IMR-90 (cell line): ENCODE data around the gene TRPM4. TPM values are rescaled to one million over a fixed set of nuclear protein-coding genes. Genes with fewer than 3 reads are reported as not detected.

ENCODE experiments used
- ATAC-seq: fragments of 200-7000 bp; cut with Tn5 transposase; 2 replicates; pipeline ENCODE4 v1.9.1; 2020; ENCODE audit warnings: low read depth, mild to moderate bottlenecking, moderate library complexity
- BruUV-seq: library from RNA; stranded (reverse); fragments of 400-500 nt; replicated peaks from 2 replicates; lab custom pipeline; 2021; lab: Mats Ljungman, UMichigan
- CTCF ChIA-PET: fragments of 300-600 bp; formaldehyde crosslinking; extraction: SDS; loops from one replicate; lab custom pipeline; 2021; ENCODE audit warnings: antibody characterized with exemption; lab: Yijun Ruan, JAX
- POLR2A ChIA-PET: fragments of 300-600 bp; sonication (Branson Sonifier 250); formaldehyde crosslinking; loops from one replicate; lab custom pipeline; 2022; ENCODE audit warnings: antibody characterized with exemption; ENCODE audit not compliant: unreplicated experiment; lab: Charles Lee
- DNase-seq: peaks from one replicate; pipeline ENCODE4 v3.0.0; 2013
- H2AFZ ChIP-seq: replicated peaks from 2 replicates; pipeline ENCODE3; 2013; ENCODE audit warnings: low read length, mild to moderate bottlenecking; ENCODE audit not compliant: poor library complexity
- H2AK5ac ChIP-seq: 2 replicates; pipeline ENCODE4 v1.6.1; 2013; ENCODE audit warnings: low read depth, low read length, inconsistent platforms
- H2AK9ac ChIP-seq: replicated peaks from 2 replicates; pipeline ENCODE3; 2013; ENCODE audit warnings: mild to moderate bottlenecking, low read depth, low read length, moderate library complexity; ENCODE audit not compliant: poor library complexity
- H2BK120ac ChIP-seq: 2 replicates; pipeline ENCODE4 v1.6.1; 2013; ENCODE audit warnings: low read depth, low read length, inconsistent platforms
- H2BK15ac ChIP-seq: 3 replicates; pipeline ENCODE4 v1.6.1; 2013; ENCODE audit warnings: low read depth, low read length, inconsistent platforms
- H2BK20ac ChIP-seq: 2 replicates; pipeline ENCODE4 v1.6.1; 2013; ENCODE audit warnings: low read depth, mild to moderate bottlenecking, inconsistent platforms, low read length, moderate library complexity
- H2BK5ac ChIP-seq: 2 replicates; pipeline ENCODE4 v1.6.1; 2013; ENCODE audit warnings: mild to moderate bottlenecking, low read depth, low read length, inconsistent platforms; ENCODE audit not compliant: poor library complexity, severe bottlenecking
- H3K14ac ChIP-seq: replicated peaks from 2 replicates; pipeline ENCODE4 v1.6.1; 2013; ENCODE audit warnings: low read depth, low read length, inconsistent platforms
- H3K18ac ChIP-seq: 2 replicates; pipeline ENCODE4 v1.6.1; 2013; ENCODE audit warnings: low read depth, low read length, control low read depth
- H3K23ac ChIP-seq: 2 replicates; pipeline ENCODE4 v1.6.1; 2013; ENCODE audit warnings: low read depth, low read length, inconsistent platforms
- H3K27ac ChIP-seq: 2 replicates; pipeline ENCODE4 v1.5.1; 2013; ENCODE audit warnings: mild to moderate bottlenecking, control low read depth, low read length; ENCODE audit not compliant: insufficient read depth
- H3K27me3 ChIP-seq: 2 replicates; pipeline ENCODE4 v1.6.1; 2013; ENCODE audit warnings: low read length; ENCODE audit not compliant: control insufficient read depth, insufficient read depth
- H3K36me3 ChIP-seq: 2 replicates; pipeline ENCODE4 v1.6.1; 2013; ENCODE audit warnings: low read length, mixed read lengths; ENCODE audit not compliant: control insufficient read depth, insufficient read depth
- H3K4ac ChIP-seq: 2 replicates; pipeline ENCODE4 v1.6.1; 2013; ENCODE audit warnings: low read depth, low read length, inconsistent platforms
- H3K4me1 ChIP-seq: 2 replicates; pipeline ENCODE4 v1.6.1; 2013; ENCODE audit warnings: low read length, mixed read lengths; ENCODE audit not compliant: control insufficient read depth, insufficient read depth
- H3K4me2 ChIP-seq: 2 replicates; pipeline ENCODE4 v1.6.1; 2013; ENCODE audit warnings: low read depth, mild to moderate bottlenecking, control low read depth, low read length, moderate library complexity
- H3K4me3 ChIP-seq: 2 replicates; pipeline ENCODE4 v1.5.1; 2013; ENCODE audit warnings: low read depth, mild to moderate bottlenecking, control low read depth, low read length, moderate library complexity; ENCODE audit not compliant: insufficient read depth
- H3K56ac ChIP-seq: 2 replicates; pipeline ENCODE4 v1.6.1; 2013; ENCODE audit warnings: low read length, inconsistent platforms; ENCODE audit not compliant: insufficient read depth; ENCODE audit errors: extremely low read depth
- H3K79me1 ChIP-seq, 2 experiments: 2 replicates each; pipeline ENCODE4 v1.6.1; 2013; ENCODE audit warnings: low read length in 2 of 2, inconsistent platforms in 1 of 2, low read depth in 1 of 2
- H3K9ac ChIP-seq: 2 replicates; pipeline ENCODE4 v1.6.1; 2013; ENCODE audit warnings: low read depth, low read length, control low read depth
- H3K9me1 ChIP-seq: 2 replicates; pipeline ENCODE4 v1.6.1; 2013; ENCODE audit warnings: low read length, inconsistent platforms; ENCODE audit not compliant: insufficient read depth
- H3K9me3 ChIP-seq: 2 replicates; pipeline ENCODE4 v1.6.1; 2013; ENCODE audit warnings: low read length; ENCODE audit not compliant: control insufficient read depth, insufficient read depth
- H4K20me1 ChIP-seq: 2 replicates; pipeline ENCODE4 v1.6.1; 2013; ENCODE audit warnings: low read length, inconsistent platforms; ENCODE audit not compliant: insufficient read depth
- H4K5ac ChIP-seq: 2 replicates; pipeline ENCODE4 v1.6.1; 2013; ENCODE audit warnings: mild to moderate bottlenecking, low read depth, low read length, control low read depth
- H4K8ac ChIP-seq, 2 experiments: 2 replicates each; pipeline ENCODE4 v1.6.1; 2013; ENCODE audit warnings: low read depth in 2 of 2, low read length in 2 of 2, control low read depth in 1 of 2, inconsistent platforms in 1 of 2
- H4K91ac ChIP-seq: 2 replicates; pipeline ENCODE4 v1.6.1; 2013; ENCODE audit warnings: low read depth, low read length, inconsistent platforms; ENCODE audit not compliant: insufficient read depth
- CEBPB ChIP-seq: IDR thresholded peaks from 2 replicates; pipeline ENCODE4 v1.6.1; 2012; ENCODE audit warnings: low read depth, low read length, improper control_type of control experiment
- CHD1 ChIP-seq: IDR thresholded peaks from 2 replicates; pipeline ENCODE4 v1.6.1; 2012; ENCODE audit warnings: low read depth, low read length, improper control_type of control experiment
- MXI1 ChIP-seq: IDR thresholded peaks from 2 replicates; pipeline ENCODE4 v1.6.1; 2012; ENCODE audit warnings: low read depth, mild to moderate bottlenecking, low read length, moderate library complexity, borderline replicate concordance
- RAD21 ChIP-seq: IDR thresholded peaks from 2 replicates; pipeline ENCODE4 v1.6.1; 2012; ENCODE audit warnings: low read length, improper control_type of control experiment
- SMC3 ChIP-seq: fragments of 150-350 bp; IDR thresholded peaks from 2 replicates; pipeline ENCODE4 v1.6.1; 2016; ENCODE audit warnings: low read depth, mild to moderate bottlenecking, antibody characterized with exemption, low read length, moderate library complexity
- WGBS, 2 experiments: methylation state at CpG; one replicate each; pipeline versions ENCODE4 v1.1.5 to v1.1.7; 2013; ENCODE audit warnings: missing lambda C conversion rate in 2 of 2; ENCODE audit not compliant: insufficient read length in 1 of 2; ENCODE audit errors: extremely low coverage in 2 of 2; 5-methylcytosine and 5-hydroxymethylcytosine counted together
- dilution Hi-C: fragments of 300-500 bp; cut with HindIII; formaldehyde crosslinking; loops from one replicate; pipeline ENCODE4 v1.14.3; 2018; ENCODE audit warnings: low sequenced_read_pairs; ENCODE audit not compliant: unreplicated experiment
- in situ Hi-C: fragments of 300-500 bp; cut with MboI; formaldehyde crosslinking; loops from 3 replicates; pipeline ENCODE4 v1.14.3; 2019; ENCODE audit warnings: low sequenced_read_pairs, inconsistent platforms, mixed read lengths
- intact Hi-C: fragments of 100-400 bp; cut with micrococcal nuclease; formaldehyde crosslinking; loops from 2 replicates; pipeline ENCODE4 v1.10.0; 2022
- polyA plus RNA-seq, 3 experiments: library from polyadenylated mRNA; depleted of rRNA; stranded (reverse); fragments of >200 nt; gene quantifications; 2 replicates each; pipeline ENCODE4 v1.2.3, GENCODE V29; 2012; ENCODE audit warnings: low replicate concordance in 1 of 3
- total RNA-seq: library from RNA; depleted of rRNA; stranded (reverse); fragments of >200 nt; gene quantifications from 2 replicates; pipeline ENCODE4 v1.2.3, GENCODE V29; 2012

TRPM4 gene
- total and polyA plus RNA-seq, 2 of the 4 experiments (the other 2 are of a cell fraction): 2.2 to 19.7 TPM

- no peak overlapping the region for H3K18ac ChIP-seq
- BruUV-seq: no TSS peak
- no peak overlapping the region for H2AK9ac ChIP-seq
- no peak overlapping the region for H3K4me2 ChIP-seq
- no peak overlapping the region for H3K14ac ChIP-seq
- no peaks in the 10 kb centered on the region for H3K9me3 ChIP-seq
- no peaks in the 10 kb centered on the region for H4K20me1 ChIP-seq
- no peaks in the 10 kb centered on the region for H3K27me3 ChIP-seq
- H4K91ac ChIP-seq: no peak overlapping the region
- TF ChIP-seq MXI1 (no peak), RAD21 (no peak), CHD1 (no peak), SMC3 (no peak), CEBPB (no peak)
- no peak overlapping the region for H3K27ac ChIP-seq
- H4K5ac ChIP-seq: no peak overlapping the region
- ChIA-PET POLR2A (no interaction called here), CTCF (no interaction called here)
- H3K4me3 ChIP-seq: no peak overlapping the region
- no peak overlapping the region for H2AK5ac ChIP-seq
- ATAC-seq (no peak), DNase-seq (no peak)
- dilution Hi-C loops: no loop called here
- no peaks in the 10 kb centered on the region for H3K4me1 ChIP-seq
- intact Hi-C loops: no loop called here
- no peak overlapping the region for H2BK20ac ChIP-seq
- no peak overlapping the region for H3K56ac ChIP-seq
- H3K4ac ChIP-seq: no peak overlapping the region
- H4K8ac ChIP-seq: no peak overlapping the region
- no peak overlapping the region for H3K9ac ChIP-seq
- H2BK120ac ChIP-seq: no peak overlapping the region
- H2BK5ac ChIP-seq: no peak overlapping the region
- in situ Hi-C loops: no loop called here
- H3K36me3 ChIP-seq: peaks cover 42% of the 10 kb centered on the region
- no peaks in the 10 kb centered on the region for H3K9me1 ChIP-seq
- no peak overlapping the region for H2BK15ac ChIP-seq
- H3K23ac ChIP-seq: no peak overlapping the region
- WGBS, 2 experiments: 100% methylated on average over 1 of the region's 2 CpGs; no CpG with 5 or more reads in 1 of the 2 experiments
- no peak overlapping the region for H2AFZ ChIP-seq
- H3K79me1 ChIP-seq: no peaks in the 10 kb centered on the region
Measured at GRCh38 chr19:49173198-49173597, 15.6 kb downstream of the TRPM4 start.
